GM12801 (cell line): ENCODE results near the gene GLI3.

ENCODE experiments used
- TF ChIP-seq, protein P1 (sequence below): IDR thresholded peaks from one replicate; pipeline ENCODE4 v1.5.1; 2011; ENCODE audit warnings: control low read depth; ENCODE audit not compliant: insufficient read length; ENCODE audit errors: extremely low read depth

Gene GLI3

DNA sequence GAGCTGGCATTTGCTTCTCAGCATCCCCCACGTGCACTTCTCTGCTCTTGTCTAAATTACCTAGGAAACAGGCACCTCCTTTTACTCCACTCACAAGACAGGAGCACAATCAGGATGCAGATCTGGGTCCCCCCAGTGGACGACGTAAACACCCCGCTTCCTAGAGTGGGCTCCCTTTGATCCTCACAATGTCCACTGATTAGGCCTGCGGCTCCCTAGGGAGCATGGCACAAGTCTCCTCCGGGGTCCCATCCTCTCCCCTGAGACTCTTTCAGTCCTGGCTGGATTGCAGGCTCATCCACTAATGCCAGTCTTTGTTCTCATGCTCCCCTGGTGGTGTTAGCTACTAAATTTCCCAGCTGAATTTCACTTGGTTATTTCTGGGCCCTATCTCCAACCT lies 98.3 kb downstream of the GLI3 start:
- TF ChIP-seq, protein P1, sequence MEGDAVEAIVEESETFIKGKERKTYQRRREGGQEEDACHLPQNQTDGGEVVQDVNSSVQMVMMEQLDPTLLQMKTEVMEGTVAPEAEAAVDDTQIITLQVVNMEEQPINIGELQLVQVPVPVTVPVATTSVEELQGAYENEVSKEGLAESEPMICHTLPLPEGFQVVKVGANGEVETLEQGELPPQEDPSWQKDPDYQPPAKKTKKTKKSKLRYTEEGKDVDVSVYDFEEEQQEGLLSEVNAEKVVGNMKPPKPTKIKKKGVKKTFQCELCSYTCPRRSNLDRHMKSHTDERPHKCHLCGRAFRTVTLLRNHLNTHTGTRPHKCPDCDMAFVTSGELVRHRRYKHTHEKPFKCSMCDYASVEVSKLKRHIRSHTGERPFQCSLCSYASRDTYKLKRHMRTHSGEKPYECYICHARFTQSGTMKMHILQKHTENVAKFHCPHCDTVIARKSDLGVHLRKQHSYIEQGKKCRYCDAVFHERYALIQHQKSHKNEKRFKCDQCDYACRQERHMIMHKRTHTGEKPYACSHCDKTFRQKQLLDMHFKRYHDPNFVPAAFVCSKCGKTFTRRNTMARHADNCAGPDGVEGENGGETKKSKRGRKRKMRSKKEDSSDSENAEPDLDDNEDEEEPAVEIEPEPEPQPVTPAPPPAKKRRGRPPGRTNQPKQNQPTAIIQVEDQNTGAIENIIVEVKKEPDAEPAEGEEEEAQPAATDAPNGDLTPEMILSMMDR, result no peak

GRCh38 chr7:42137941-42138340 lies 99.1 kb downstream of the GLI3 start:
- TF ChIP-seq, protein P1, result no peak

GRCh38 chr7:42137431-42137830 lies 99.6 kb downstream of the GLI3 start:
- TF ChIP-seq, protein P1, result no peak

- TF ChIP-seq, protein P1, result no peak
These were observed 101.3 kb downstream of the GLI3 start for GRCh38 chr7:42135728-42136127.

DNA sequence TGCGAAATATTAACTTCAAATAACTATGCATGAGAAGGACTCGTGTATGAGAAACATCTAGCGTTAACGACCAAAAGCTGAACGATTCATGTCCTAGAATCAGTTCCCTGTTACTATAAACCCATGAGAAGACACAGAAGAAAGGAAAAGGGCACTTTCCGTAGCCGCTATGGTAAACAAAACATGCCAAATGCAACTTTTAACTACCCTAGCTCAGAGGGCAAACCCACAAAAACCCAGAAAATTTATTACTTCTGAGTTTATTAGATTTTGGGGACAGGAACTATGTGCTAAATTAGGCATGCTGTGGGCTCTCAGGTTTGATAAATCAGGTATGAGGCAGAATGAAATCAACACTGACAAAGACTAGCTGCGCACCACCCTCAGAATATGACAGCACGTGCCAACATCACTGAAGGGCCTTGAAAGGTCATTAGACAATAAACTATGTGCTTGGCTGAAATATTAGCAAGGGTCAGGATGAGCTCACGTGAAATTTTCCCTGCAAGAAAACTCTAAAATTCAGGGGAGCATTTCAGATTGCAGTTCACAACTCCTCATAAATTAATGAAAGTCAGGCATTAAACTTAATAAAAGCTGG lies 102.6 kb downstream of the GLI3 start:
- TF ChIP-seq, protein P1, result no peak

DNA sequence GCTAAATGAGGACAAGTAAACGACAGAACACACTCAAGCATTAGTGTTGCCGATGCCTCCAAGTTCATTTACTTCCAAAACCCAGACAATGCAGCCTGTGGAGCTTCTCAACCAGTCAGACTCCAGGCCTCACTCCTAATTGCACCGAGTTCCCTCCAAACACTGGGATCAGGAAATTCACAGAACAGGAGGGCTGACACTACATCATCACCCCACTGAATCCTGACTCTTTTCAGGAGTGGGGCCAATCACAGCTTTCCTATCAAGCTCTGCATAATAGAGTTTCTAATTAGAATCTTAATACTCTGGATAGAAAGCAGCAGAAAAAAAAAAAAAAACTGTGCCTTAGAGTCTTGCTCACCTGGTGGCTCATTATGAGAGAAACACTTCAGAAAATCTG lies 103.7 kb downstream of the GLI3 start:
- TF ChIP-seq, protein P1, result no peak

- TF ChIP-seq, protein P1, result no peak
These were observed 108.3 kb downstream of the GLI3 start for GRCh38 chr7:42128703-42129102.
